Measurements from ENCODE around the gene FDCSP. TPM values are rescaled to one million over a fixed set of nuclear protein-coding genes. Genes with fewer than 3 reads are reported as not detected.

FDCSP gene
- polyA plus RNA-seq, 3 donors from 2014 or later, result not detected

DNA sequence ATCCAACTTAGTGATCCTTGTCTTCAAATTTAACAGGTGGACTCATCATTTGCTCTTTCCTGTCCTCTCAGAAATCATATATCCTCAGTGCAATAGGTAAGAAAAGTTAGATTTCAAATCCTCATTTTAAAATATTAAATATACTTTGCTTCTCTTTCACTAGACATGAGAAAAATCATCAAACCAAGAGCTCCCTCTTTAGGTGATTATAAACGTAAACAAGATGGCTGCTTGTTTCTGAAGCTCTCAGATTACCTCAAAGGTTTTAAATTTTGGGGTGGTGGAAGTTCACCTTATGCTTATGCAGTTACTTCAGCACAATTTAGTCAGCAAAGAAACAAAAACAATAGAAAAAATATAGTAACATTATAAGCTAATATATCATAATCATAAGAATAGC lies 43.8 kb downstream of the FDCSP start:
- Mint-ChIP-seq H3K4me1 (no peaks in the 10 kb centered on the region), H3K36me3 (no peaks in the 10 kb centered on the region), H3K27ac (no peak overlapping the region), H3K27me3 (ENCODE audit: low read depth in 3 of 3) (no peaks in the 10 kb centered on the region), H3K4me3 (no peak overlapping the region), H3K9me3 (peaks cover 0 to 4% (median under 1%) of the 10 kb centered on the region in 6 donors)
- DNase-seq, result no peak

GRCh38 chr4:70277121-70277520 lies 51.2 kb downstream of the FDCSP start:
- H3K27me3 Mint-ChIP-seq (ENCODE audit: low read depth in 3 of 3), result peaks cover 0 to 4% (median 2%) of the 10 kb centered on the region in 3 donors
- no peaks in the 10 kb centered on the region for H3K36me3 Mint-ChIP-seq
- H3K27ac Mint-ChIP-seq, result no peak overlapping the region
- H3K4me3 Mint-ChIP-seq, result no peak overlapping the region
- H3K9me3 Mint-ChIP-seq, result peaks cover 0 to 4% (median 0%) of the 10 kb centered on the region in 6 donors
- DNase-seq, result no peak
- H3K4me1 Mint-ChIP-seq, result no peaks in the 10 kb centered on the region

DNA sequence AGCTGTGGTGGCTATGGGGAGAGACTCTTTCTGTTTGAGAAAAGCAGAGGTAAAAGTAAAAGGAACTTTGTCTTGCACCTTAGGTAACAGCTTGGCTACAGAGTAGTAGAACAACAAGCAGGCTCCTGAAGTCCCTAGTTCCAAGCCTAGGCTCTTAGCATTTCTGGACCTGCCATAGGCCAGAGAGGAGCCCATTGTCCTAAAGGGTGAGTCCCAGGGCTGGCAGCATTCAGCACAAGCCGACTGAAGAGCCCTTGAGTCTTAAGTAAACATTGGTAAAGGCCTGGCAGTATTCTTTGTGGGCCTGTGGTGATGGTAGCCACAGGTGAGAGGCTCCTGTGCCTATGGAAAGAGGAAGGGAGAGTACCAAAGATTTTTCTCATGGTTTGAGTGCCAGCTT lies 54.6 kb downstream of the FDCSP start:
- no peak for DNase-seq
- no peak overlapping the region for H3K27ac Mint-ChIP-seq
- peaks cover 0 to 8% (median 5%) of the 10 kb centered on the region in 6 donors for H3K9me3 Mint-ChIP-seq
- H3K4me1 Mint-ChIP-seq, result no peaks in the 10 kb centered on the region
- no peak overlapping the region for H3K4me3 Mint-ChIP-seq
- no peaks in the 10 kb centered on the region for H3K36me3 Mint-ChIP-seq
- peaks cover 0 to 4% (median 2%) of the 10 kb centered on the region in 3 donors for H3K27me3 Mint-ChIP-seq (ENCODE audit: low read depth in 3 of 3)

Other genes with a start within 250 kb of the FDCSP start
- gene STATH, start 230.2 kb upstream of the FDCSP start, polyA plus RNA-seq, result not detected
- not detected for gene HTN3, start 197.7 kb upstream of the FDCSP start, polyA plus RNA-seq
- gene HTN1, start 175.7 kb upstream of the FDCSP start, polyA plus RNA-seq, result not detected
- gene PRR27, start 71.9 kb upstream of the FDCSP start, polyA plus RNA-seq, result not detected
- gene ODAM, start 30.4 kb upstream of the FDCSP start, polyA plus RNA-seq, result not detected
- gene CSN3, start 16.5 kb downstream of the FDCSP start, polyA plus RNA-seq, result not detected
- gene CABS1, start 108.9 kb downstream of the FDCSP start, polyA plus RNA-seq, result not detected
- not detected for gene SMR3A, start 134.6 kb downstream of the FDCSP start, polyA plus RNA-seq
- gene SMR3B, start 157.0 kb downstream of the FDCSP start, polyA plus RNA-seq, result not detected
- gene OPRPN, start 171.8 kb downstream of the FDCSP start, polyA plus RNA-seq, result not detected
- gene MUC7, start 246.1 kb downstream of the FDCSP start, polyA plus RNA-seq, result not detected

Data from immature natural killer cell (primary cell).